ENCODE data around the gene PLEKHF1. TPM values are rescaled to one million over a fixed set of nuclear protein-coding genes. Genes with fewer than 3 reads are reported as not detected.

PLEKHF1 gene
- total and polyA plus RNA-seq, 2 of the 13 experiments (the other 11 are each of a cell fraction or from before 2014, with no cell fraction given), result 2.9 to 3.8 TPM

GRCh38 chr19:29690842-29691241, 25.6 kb downstream of the PLEKHF1 start (continued):
- TF ChIP-seq ZNF781 (CRISPR knock-in tag; IDR thresholded peaks at IDR 0.05; ENCODE audit: borderline replicate concordance, not compliant biosample characterization) (no peak), SUZ12 (IDR thresholded peaks at IDR 0.05; ENCODE audit: low read depth, low read length) (no peak), POLR2AphosphoS2 (IDR thresholded peaks at IDR 0.05; ENCODE audit: low read depth, low read length) (no peak), PRPF4 (IDR thresholded peaks at IDR 0.05; ENCODE audit: low read depth, low read length, poor library complexity, severe bottlenecking) (no peak), NFATC3 (CRISPR knock-in tag; IDR thresholded peaks at IDR 0.05) (no peak), ZXDC (CRISPR knock-in tag; IDR thresholded peaks at IDR 0.05) (no peak), GATA4 (IDR thresholded peaks at IDR 0.05; ENCODE audit: borderline replicate concordance, low read depth) (no peak), MAFF (IDR thresholded peaks at IDR 0.05; ENCODE audit: low read depth, low read length) (peak; percentile 99), ZNF816 (CRISPR knock-in tag; IDR thresholded peaks at IDR 0.05; ENCODE audit: borderline replicate concordance) (no peak), MAFK (conservative IDR thresholded peaks at IDR 0.05 in 1 of 2, IDR thresholded peaks at IDR 0.05 in 1 of 2; ENCODE audit: low read length in 2 of 2) (peak; percentile 99 to 100), YY1 (IDR thresholded peaks at IDR 0.05; ENCODE audit: insufficient read depth, insufficient replicate concordance, low read depth, low read length) (peak; percentile 27), MAFG (CRISPR knock-in tag; IDR thresholded peaks at IDR 0.05) (peak; percentile 98), SETDB1 (CRISPR knock-in tag; IDR thresholded peaks at IDR 0.05; ENCODE audit: borderline replicate concordance) (no peak), CCAR2 (optimal IDR thresholded peaks at IDR 0.05; ENCODE audit: low read depth, low read length) (no peak), ZNF768 (CRISPR knock-in tag; IDR thresholded peaks at IDR 0.05) (no peak), MAF1 (CRISPR knock-in tag; IDR thresholded peaks at IDR 0.05; ENCODE audit: borderline replicate concordance) (no peak), NFE2L2 (IDR thresholded peaks at IDR 0.05; ENCODE audit: low read length) (peak; percentile 96), ZNF264 (CRISPR knock-in tag; IDR thresholded peaks at IDR 0.05) (peak; percentile 100), HMGA1 (CRISPR knock-in tag; conservative IDR thresholded peaks at IDR 0.05) (no peak), HDAC6 (IDR thresholded peaks at IDR 0.05; ENCODE audit: low read depth, low read length) (no peak)
- TF ChIP-seq, protein P1, sequence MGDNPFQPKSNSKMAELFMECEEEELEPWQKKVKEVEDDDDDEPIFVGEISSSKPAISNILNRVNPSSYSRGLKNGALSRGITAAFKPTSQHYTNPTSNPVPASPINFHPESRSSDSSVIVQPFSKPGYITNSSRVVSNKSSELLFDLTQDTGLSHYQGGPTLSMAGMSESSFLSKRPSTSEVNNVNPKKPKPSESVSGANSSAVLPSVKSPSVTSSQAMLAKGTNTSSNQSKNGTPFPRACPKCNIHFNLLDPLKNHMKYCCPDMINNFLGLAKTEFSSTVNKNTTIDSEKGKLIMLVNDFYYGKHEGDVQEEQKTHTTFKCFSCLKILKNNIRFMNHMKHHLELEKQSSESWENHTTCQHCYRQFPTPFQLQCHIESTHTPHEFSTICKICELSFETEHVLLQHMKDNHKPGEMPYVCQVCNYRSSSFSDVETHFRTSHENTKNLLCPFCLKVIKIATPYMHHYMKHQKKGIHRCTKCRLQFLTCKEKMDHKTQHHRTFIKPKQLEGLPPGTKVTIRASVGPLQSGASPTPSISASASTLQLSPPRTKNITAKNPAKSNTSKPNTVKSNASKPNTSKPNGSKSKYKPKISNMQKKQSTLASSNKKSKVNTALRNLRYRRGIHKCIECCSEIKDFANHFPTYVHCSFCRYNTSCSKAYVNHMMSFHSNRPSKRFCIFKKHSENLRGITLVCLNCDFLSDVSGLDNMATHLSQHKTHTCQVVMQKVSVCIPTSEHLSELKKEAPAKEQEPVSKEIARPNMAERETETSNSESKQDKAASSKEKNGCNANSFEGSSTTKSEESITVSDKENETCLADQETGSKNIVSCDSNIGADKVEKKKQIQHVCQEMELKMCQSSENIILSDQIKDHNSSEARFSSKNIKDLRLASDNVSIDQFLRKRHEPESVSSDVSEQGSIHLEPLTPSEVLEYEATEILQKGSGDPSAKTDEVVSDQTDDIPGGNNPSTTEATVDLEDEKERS (CRISPR knock-in tag; IDR thresholded peaks at IDR 0.05), result peak; percentile 49; the same call in 1 of the 2 replicates
- TF ChIP-seq, protein P2, sequence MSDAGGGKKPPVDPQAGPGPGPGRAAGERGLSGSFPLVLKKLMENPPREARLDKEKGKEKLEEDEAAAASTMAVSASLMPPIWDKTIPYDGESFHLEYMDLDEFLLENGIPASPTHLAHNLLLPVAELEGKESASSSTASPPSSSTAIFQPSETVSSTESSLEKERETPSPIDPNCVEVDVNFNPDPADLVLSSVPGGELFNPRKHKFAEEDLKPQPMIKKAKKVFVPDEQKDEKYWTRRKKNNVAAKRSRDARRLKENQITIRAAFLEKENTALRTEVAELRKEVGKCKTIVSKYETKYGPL (CRISPR knock-in tag; IDR thresholded peaks at IDR 0.05), result no peak
- TF ChIP-seq, protein P3, sequence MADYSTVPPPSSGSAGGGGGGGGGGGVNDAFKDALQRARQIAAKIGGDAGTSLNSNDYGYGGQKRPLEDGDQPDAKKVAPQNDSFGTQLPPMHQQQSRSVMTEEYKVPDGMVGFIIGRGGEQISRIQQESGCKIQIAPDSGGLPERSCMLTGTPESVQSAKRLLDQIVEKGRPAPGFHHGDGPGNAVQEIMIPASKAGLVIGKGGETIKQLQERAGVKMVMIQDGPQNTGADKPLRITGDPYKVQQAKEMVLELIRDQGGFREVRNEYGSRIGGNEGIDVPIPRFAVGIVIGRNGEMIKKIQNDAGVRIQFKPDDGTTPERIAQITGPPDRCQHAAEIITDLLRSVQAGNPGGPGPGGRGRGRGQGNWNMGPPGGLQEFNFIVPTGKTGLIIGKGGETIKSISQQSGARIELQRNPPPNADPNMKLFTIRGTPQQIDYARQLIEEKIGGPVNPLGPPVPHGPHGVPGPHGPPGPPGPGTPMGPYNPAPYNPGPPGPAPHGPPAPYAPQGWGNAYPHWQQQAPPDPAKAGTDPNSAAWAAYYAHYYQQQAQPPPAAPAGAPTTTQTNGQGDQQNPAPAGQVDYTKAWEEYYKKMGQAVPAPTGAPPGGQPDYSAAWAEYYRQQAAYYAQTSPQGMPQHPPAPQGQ (CRISPR knock-in tag; IDR thresholded peaks at IDR 0.05; ENCODE audit: borderline replicate concordance), result no peak
